HG02973 (cell line): Measurements from ENCODE around the gene RNU6-8.

Experiments
- ATAC-seq: cut with Tn5 transposase; IDR thresholded peaks from one replicate; pipeline ENCODE4 v1.9.1; 2021; ENCODE audit warnings: moderate library complexity; ENCODE audit not compliant: unreplicated experiment

RNU6-8 gene

GRCh38 chr14:32166029-32166428, 37.0 kb downstream of the RNU6-8 start:
- ATAC-seq = no peak
